NOMO-1 treated with dmso at 0.1 percent for 144 hours (cell line): ENCODE measurements around the gene SUCNR1.
"Not testable (repeated sequence)": the region's sequence is repeated elsewhere in the genome, so short reads cannot be mapped to it uniquely, and the experiment has no call there.

ENCODE experiments used
- DNase-seq: peaks from one replicate; lab custom pipeline; 2025; ENCODE audit not compliant: unreplicated experiment; lab: John Stamatoyannopoulos, UW

SUCNR1 gene

GRCh38 chr3:151871639-151872468 lies 1.6 kb upstream of the SUCNR1 start:
- DNase-seq, result peak; percentile 99

GRCh38 chr3:151874079-151874478 lies 636 bp downstream of the SUCNR1 start:
- DNase-seq, result not testable (repeated sequence)

GRCh38 chr3:151875759-151876158 lies 2.3 kb downstream of the SUCNR1 start:
- peak; percentile 95 for DNase-seq

DNA sequence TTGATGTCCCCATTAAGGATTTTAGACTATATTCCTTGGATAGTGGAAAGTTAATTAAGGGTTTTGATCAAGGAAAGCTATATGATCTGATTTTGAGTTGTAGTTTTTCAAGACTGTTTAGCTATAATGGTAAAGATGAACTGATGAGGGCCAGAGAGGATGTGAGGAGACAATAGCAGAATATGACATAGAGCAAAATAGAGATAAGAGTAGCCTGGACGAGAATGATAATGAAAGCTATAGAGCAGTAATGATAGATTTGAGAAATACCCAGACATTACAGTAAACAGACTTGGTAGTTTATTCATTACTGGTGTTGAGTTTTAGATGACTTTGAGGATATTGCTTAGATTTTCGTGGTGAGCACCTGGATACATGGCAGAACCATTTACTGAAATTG lies 3.8 kb downstream of the SUCNR1 start:
- no peak for DNase-seq

- DNase-seq, result no peak
Observed at GRCh38 chr3:151878465-151878864, 5.0 kb downstream of the SUCNR1 start.

- no peak for DNase-seq
Observed at GRCh38 chr3:151879037-151879436, 5.6 kb downstream of the SUCNR1 start.

DNA sequence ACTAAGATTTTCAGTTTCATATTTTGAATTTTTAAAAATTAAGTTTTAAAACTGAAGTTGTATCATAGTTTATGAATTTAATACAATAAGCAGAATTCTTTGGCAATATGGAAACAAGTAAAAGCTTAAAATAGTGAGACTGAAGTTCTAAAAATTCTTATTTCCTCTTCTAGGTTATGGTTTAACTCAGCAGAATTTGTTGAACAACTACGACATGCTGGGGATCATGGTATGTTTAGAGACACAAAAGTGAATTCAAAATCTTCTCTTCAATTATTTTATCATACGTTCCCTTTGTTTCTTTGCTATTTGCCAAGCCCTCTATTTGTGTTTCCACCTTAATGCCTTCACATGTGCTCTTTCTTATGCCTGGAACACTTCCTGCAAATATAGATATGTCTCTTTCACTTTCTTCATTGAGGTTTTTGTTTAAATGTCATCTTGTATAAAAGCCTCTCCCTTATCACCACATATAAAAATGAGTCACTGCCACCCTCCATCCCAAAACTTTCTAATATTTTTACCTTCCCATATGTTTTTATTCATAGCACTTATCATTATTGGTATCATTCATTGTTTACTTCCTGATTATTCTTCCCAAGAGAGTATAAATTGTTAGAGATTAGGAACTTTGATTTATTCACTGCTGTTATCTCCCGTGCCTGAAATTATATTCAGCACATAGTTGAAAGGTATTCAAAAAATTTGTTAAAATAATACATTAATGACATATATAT lies 6.4 kb downstream of the SUCNR1 start:
- DNase-seq, result peak; percentile 29

GRCh38 chr3:151880416-151880690 lies 6.9 kb downstream of the SUCNR1 start:
- DNase-seq, result no peak

- no peak for DNase-seq
Observed at GRCh38 chr3:151881137-151881536, 7.7 kb downstream of the SUCNR1 start.

GRCh38 chr3:151885397-151885796 lies 12.0 kb downstream of the SUCNR1 start:
- not testable (repeated sequence) for DNase-seq

DNA sequence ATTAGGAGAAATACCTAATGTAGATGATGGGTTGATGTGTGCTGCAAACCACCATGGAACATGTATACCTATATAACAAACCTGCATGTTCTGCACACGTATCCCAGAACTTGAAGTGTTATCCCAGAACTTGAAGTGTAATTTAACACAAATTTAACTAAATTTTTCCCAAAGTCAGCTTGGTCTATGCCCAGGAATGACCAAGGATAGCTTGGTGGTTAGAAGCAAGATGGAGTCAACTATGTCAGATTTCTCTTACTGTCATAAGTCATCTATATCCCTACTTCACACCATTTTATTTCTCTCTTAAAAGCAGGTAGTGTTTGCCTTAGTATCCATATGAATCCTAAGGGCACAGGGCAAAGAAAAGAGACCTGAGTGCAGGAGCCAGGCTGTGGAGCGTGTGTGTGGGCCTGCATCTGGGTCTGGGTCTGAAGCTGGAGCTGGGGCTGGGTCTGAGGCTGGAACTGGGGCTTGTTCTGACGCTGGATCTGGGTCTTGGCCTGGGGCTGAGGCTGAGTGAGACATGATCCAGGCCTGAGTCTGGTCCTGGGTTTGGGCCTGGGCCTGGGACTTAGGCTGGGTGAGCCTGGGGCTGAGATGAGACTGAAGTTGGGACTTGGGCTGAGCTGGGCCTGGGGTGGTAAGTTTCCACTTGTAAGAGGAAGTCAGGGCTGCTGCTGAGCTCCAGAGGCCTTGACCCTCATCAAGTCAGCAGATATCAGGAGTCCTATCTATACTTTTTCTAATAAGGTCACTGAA lies 14.2 kb downstream of the SUCNR1 start:
- not testable (repeated sequence) for DNase-seq

DNA sequence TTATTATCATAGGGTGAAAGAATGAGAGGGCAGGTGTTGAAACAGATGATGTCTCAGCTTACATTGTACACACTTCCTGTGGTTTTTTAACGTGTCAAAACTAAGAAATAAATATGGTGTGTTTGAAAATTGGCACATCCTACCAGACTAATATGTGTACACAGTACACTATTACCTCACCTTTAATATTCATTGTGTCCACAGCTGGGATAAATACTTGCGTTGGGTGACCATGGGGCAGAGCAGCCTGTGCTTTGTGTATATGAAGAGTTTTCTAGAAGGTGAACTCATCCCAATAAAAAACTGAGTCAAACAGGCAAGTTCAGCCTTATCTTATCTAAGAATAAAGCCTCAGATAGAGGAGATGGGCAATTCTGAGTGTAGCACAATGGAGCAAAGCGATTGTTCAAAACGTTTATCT lies 17.3 kb downstream of the SUCNR1 start:
- DNase-seq, result peak; percentile 61

- no peak for DNase-seq
Observed at GRCh38 chr3:151891721-151892120, 18.3 kb downstream of the SUCNR1 start.

DNA sequence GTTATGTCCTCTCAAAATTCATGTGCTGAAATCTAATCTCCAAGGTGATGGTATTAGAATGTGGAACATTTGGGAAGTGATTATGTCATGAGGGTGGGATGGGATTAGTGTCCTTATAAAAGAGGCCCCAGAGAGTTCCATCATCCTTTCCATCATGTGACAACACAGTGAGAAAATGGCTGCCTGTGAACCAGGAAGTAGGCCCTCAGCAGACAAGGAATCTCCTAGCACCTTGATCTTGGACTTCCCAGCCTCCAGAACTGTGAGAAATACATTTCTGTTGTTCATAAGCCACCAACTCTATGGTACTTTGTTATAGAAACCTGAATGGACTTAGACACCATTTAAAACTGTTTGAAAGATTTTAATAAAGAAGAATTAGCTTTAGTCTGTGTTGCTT lies 20.8 kb downstream of the SUCNR1 start:
- DNase-seq, result no peak

DNA sequence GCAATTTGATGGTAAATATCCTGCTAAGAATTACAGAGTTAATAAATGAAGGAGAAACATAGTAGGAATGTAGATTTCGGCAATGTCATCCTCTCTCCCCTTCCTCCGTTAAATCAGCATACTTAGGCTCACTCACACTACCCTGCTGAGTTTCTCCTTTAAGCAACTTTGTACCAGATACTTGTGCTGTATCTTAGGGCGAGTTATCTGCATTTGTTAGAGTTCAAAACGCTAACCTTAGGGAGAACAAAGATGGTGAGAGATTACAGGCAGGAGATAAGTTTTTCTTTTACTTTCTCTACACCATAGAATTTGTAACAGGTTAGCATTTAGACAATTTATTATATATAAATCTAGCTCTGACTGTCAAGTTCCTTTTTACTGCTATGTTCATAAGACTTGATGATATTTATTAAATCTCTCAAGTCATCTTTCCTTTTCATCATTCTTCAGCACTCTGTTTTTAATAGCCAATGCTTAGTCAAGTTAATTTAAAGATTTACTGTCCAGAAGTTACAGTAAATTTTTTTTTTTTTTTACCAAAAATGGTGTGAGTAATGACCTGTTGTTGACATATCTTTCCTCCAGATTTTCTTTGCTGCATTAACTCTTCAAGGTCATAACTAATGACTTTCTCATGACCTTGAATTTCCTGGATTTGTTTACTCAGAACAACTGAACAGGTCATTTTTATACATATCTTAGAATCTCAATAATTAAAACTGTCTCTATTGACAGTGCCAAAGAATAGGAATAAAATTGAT lies 22.2 kb downstream of the SUCNR1 start:
- DNase-seq, result no peak

DNA sequence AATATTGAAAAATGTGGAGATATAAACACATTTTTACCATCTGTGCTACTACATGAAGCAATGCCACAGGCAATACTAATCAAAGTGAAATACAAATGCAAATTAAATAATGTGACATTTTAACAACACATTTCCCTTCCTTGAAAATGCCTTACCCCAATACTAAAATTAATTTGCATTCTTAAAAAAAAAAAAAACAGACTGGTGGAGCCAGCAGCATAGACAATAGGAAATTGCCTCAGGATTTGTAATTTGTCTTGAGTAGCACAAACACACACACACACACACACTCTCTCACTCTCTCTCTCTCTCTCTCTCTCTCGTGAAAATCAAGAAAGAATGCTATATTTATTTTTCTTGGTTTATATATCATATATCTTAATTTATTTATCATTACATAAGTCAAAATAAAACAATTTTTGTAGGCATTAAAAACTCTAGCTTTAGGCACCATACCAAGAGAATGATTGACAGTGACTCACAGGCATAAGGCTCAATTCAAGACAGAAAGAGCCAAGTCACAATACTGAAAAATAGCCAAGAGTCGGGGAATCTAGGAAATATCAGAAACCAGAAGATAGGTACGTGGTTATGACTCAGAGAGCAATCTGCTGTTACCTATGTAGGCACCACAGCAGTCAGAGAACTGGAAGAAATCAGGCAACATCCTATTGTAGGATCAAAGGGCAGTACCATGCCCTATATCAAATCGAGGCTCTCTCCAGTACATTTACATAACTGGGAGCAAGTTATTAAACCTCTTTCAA lies 23.0 kb downstream of the SUCNR1 start:
- DNase-seq, result no peak

DNA sequence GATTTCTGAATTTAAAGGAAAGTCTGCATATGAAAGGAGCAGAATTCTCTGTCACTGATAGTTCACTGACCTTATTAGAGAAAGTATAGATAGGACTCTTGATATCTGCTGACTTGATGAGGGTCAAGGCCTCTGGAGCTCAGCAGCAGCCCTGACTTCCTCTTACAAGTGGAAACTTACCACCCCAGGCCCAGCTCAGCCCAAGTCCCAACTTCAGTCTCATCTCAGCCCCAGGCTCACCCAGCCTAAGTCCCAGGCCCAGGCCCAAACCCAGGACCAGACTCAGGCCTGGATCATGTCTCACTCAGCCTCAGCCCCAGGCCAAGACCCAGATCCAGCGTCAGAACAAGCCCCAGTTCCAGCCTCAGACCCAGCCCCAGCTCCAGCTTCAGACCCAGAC lies 24.7 kb downstream of the SUCNR1 start:
- not testable (repeated sequence) for DNase-seq

DNA sequence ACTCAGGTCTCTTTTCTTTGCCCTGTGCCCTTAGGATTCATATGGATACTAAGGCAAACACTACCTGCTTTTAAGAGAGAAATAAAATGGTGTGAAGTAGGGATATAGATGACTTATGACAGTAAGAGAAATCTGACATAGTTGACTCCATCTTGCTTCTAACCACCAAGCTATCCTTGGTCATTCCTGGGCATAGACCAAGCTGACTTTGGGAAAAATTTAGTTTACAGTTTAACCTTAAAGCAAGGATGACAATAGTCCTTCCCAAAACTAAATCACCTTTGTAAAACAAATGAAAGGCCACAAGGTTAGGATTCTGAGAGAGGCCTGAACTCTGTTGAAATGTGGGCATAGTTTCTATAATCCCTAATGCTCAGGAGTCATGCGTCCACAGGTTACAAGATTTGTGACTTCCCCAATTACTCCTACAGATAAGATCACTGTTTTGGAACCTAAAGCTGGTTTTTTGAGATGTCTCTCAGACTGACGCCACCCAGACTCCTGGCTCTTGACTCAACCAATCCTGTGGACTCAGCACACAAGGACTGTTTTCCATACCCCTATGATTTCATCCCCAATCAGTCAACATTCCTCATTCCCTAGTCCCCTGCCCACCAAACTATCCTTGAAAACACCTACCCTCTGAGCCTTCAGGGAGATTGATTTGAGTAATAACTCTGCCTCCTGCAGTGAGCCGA lies 25.3 kb downstream of the SUCNR1 start:
- not testable (repeated sequence) for DNase-seq

GRCh38 chr3:151899996-151900395 lies 26.6 kb downstream of the SUCNR1 start:
- no peak for DNase-seq

DNA sequence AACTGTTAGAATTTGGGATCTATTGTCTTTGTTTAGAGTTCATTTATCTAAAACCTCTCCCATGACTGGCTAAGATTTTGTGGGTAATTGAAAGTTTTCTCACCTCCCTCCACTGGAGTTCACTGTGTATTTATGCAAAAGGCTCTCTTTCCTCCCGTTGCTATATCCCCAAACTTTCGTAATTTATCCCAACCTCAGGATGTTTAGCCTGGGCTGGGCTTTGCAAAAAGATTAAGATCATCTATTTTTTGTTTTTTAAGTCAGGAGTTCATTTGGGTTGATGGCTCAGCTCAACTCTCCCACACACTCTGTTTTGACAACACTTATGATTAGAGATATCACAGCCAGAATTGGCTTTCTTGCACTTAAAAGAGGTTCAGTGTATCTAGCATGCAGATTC lies 27.0 kb downstream of the SUCNR1 start:
- no peak for DNase-seq
